ENCODE measurements around the gene VPS8.

VPS8 gene

DNA sequence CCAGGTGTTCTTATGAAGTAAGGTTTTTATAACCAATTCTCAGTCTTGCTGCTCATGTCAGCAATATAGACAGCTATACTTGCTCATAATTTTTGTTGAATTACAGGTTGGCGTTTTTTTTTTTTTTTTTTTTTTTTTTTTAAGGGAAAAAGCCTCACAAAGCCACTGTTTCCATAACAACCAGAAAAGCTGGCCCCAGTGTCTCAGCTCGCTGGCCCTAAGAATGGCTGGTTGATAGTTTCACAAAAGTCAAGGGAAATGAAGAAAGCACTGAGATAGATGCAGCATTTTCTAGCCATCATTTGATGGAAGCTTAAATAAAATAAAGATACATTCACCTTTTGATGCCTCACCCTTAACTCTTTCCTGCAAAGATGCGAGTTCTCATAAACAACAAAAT, 219.0 kb downstream of the VPS8 start:
- no peak for DNase-seq (ENCODE audit: extremely low read depth, insufficient read length)
- no peaks in the 10 kb centered on the region for H3K36me3 ChIP-seq (ENCODE audit: control insufficient read depth, insufficient read depth, low read length)
- TF ChIP-seq, protein P1, sequence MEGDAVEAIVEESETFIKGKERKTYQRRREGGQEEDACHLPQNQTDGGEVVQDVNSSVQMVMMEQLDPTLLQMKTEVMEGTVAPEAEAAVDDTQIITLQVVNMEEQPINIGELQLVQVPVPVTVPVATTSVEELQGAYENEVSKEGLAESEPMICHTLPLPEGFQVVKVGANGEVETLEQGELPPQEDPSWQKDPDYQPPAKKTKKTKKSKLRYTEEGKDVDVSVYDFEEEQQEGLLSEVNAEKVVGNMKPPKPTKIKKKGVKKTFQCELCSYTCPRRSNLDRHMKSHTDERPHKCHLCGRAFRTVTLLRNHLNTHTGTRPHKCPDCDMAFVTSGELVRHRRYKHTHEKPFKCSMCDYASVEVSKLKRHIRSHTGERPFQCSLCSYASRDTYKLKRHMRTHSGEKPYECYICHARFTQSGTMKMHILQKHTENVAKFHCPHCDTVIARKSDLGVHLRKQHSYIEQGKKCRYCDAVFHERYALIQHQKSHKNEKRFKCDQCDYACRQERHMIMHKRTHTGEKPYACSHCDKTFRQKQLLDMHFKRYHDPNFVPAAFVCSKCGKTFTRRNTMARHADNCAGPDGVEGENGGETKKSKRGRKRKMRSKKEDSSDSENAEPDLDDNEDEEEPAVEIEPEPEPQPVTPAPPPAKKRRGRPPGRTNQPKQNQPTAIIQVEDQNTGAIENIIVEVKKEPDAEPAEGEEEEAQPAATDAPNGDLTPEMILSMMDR (IDR thresholded peaks at IDR 0.05; ENCODE audit: insufficient read depth, low read length, poor library complexity, severe bottlenecking): no peak
- H3K4me3 ChIP-seq (replicated peaks; ENCODE audit: low read depth, low read length): no peak overlapping the region
- H3K27me3 ChIP-seq (replicated peaks; ENCODE audit: control insufficient read depth, insufficient read depth, low read length): no peaks in the 10 kb centered on the region

DNA sequence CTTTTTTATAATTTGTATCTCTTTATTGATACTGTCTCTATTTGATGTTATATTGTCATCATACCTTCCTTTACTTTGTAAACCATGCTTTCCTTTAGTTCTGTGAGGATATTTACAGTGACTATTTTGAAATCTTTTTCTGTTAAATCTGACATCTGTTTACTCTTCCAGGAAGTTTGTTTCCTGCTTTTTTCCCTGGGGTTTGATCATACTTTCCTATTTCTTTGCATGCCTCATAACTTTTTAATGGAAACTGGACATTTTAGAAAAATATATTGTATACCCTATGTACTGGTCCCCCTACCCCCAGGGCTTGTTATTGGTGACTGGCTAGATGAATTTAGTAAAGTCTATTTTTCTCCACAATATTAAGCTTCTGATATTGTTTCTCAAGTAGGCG, 225.8 kb downstream of the VPS8 start:
- no peaks in the 10 kb centered on the region for H3K27me3 ChIP-seq (replicated peaks; ENCODE audit: control insufficient read depth, insufficient read depth, low read length)
- TF ChIP-seq, protein P1 (IDR thresholded peaks at IDR 0.05; ENCODE audit: insufficient read depth, low read length, poor library complexity, severe bottlenecking): no peak
- DNase-seq (ENCODE audit: extremely low read depth, insufficient read length): no peak
- no peaks in the 10 kb centered on the region for H3K36me3 ChIP-seq (ENCODE audit: control insufficient read depth, insufficient read depth, low read length)
- no peak overlapping the region for H3K4me3 ChIP-seq (replicated peaks; ENCODE audit: low read depth, low read length)

DNA sequence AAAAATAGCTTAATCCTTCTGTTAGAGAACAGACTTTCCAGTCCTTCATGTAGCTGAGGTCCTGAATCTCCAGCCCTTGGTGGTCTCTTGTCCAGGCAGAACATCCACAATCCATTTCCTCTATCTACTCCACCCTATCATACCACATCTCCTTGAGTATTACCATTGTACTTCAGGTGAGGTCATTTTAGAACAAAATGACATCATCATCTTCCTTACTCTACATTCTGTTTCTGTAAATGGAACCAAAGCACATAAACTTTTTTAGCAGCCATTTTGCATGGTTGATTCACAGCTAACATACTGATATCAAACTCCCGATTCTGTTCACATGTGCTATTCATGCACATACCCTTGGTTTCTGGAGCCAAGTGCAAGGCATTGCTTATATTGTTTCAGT, 228.5 kb downstream of the VPS8 start:
- no peaks in the 10 kb centered on the region for H3K36me3 ChIP-seq (ENCODE audit: control insufficient read depth, insufficient read depth, low read length)
- no peaks in the 10 kb centered on the region for H3K27me3 ChIP-seq (replicated peaks; ENCODE audit: control insufficient read depth, insufficient read depth, low read length)
- DNase-seq (ENCODE audit: extremely low read depth, insufficient read length): no peak
- TF ChIP-seq, protein P1 (IDR thresholded peaks at IDR 0.05; ENCODE audit: insufficient read depth, low read length, poor library complexity, severe bottlenecking): no peak
- H3K4me3 ChIP-seq (replicated peaks; ENCODE audit: low read depth, low read length): no peak overlapping the region

DNA sequence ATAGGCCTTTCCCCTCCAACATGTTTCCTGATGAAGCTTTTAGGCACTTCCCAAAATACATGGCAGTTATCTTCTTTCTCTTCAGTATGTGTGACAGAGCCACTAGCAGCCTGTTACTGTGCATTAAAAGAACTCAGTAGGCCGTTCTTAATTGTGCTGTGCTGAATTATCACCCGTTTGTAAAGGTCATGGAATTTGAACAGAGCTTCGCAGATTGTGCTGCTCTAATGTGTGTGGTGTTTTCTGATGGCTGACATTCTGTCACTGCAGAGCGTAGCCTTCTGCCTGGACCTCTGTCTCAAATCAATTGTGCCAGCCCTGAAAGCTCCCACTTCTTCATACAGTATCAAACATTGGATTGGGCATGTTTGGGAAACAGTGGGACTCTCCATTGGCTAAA, 229.6 kb downstream of the VPS8 start:
- Histone ChIP-seq H3K4me3 (replicated peaks; ENCODE audit: low read depth, low read length) (no peak overlapping the region), H3K27me3 (replicated peaks; ENCODE audit: control insufficient read depth, insufficient read depth, low read length) (no peaks in the 10 kb centered on the region), H3K36me3 (ENCODE audit: control insufficient read depth, insufficient read depth, low read length) (no peaks in the 10 kb centered on the region)
- no peak for DNase-seq (ENCODE audit: extremely low read depth, insufficient read length)
- TF ChIP-seq, protein P1 (IDR thresholded peaks at IDR 0.05; ENCODE audit: insufficient read depth, low read length, poor library complexity, severe bottlenecking): no peak

DNA sequence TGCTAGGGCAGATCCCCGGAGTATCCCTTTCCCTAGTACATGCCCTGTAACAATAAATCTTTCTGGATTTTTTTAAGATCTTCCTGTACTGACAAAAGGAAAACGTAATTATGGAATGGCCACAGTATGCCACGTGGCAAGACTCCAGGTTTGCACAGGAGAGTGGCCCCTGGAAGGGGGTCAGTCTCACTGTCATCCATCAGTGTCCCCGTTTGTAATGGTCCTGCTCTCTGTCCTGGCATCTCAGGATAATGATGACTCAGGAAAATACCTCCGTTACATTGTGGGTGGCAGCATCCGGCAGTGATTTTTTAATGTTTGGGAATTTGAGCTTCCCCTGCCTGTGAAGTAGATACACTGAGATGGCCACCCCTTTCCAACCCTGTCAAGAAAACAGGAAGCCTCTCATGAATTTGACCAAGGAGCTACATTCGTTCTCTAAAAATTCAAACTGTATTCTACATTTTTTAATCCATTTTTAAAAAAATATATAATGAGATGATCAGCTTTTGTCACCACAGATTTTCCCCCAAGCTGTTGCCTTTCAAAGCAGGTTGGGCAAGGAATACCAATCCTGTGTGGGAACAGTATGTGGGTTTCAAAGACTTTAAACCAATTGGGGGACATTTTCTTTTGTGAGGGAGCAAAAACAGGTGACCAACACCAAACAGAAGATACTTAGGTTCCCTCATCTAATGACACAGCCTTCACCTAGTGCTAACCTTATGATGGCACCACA, 230.5 kb downstream of the VPS8 start:
- TF ChIP-seq, protein P1 (IDR thresholded peaks at IDR 0.05; ENCODE audit: insufficient read depth, low read length, poor library complexity, severe bottlenecking): no peak
- H3K4me3 ChIP-seq (replicated peaks; ENCODE audit: low read depth, low read length): no peak overlapping the region
- no peaks in the 10 kb centered on the region for H3K36me3 ChIP-seq (ENCODE audit: control insufficient read depth, insufficient read depth, low read length)
- H3K27me3 ChIP-seq (replicated peaks; ENCODE audit: control insufficient read depth, insufficient read depth, low read length): no peaks in the 10 kb centered on the region
- no peak for DNase-seq (ENCODE audit: extremely low read depth, insufficient read length)

- Histone ChIP-seq H3K27me3 (replicated peaks; ENCODE audit: control insufficient read depth, insufficient read depth, low read length) (no peaks in the 10 kb centered on the region), H3K36me3 (ENCODE audit: control insufficient read depth, insufficient read depth, low read length) (peaks cover 10% of the 10 kb centered on the region), H3K4me3 (replicated peaks; ENCODE audit: low read depth, low read length) (no peak overlapping the region)
- TF ChIP-seq, protein P1 (IDR thresholded peaks at IDR 0.05; ENCODE audit: insufficient read depth, low read length, poor library complexity, severe bottlenecking): no peak
- no peak for DNase-seq (ENCODE audit: extremely low read depth, insufficient read length)
Measured at GRCh38 chr3:185046164-185046515, 234.2 kb downstream of the VPS8 start.
